COLO829 (cell line): ENCODE results near the gene PLXNA4.

ENCODE experiments used
- DNase-seq: peaks from one replicate; pipeline ENCODE4 v3.0.0; 2012; ENCODE audit warnings: low spot score

The PLXNA4 gene

GRCh38 chr7:132561763-132562162 is 14.5 kb downstream of the PLXNA4 start:
- DNase-seq = no peak

- no peak for DNase-seq
Measured at GRCh38 chr7:132560825-132561529, 15.3 kb downstream of the PLXNA4 start.

GRCh38 chr7:132560105-132560504 is 16.2 kb downstream of the PLXNA4 start:
- no peak for DNase-seq

DNA sequence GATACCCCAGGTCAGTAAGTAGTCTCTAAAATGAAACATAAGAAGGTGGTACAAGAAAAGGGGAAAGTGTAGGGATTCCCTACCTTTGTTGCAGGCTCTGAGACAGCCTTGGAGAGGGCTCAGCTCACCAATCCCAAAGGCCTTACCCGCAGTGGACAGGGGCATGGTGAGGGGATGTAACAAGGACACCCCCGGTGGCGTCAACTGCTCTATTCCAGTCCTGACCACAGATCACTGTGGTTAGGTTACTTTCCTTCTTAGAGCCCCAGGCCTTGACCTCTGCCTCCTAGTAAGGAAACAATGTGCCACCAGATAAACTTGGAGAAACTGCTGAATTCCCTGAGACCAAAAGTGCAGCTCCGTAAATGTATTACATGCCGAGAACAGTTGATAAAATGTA is 17.5 kb downstream of the PLXNA4 start:
- DNase-seq = no peak

DNA sequence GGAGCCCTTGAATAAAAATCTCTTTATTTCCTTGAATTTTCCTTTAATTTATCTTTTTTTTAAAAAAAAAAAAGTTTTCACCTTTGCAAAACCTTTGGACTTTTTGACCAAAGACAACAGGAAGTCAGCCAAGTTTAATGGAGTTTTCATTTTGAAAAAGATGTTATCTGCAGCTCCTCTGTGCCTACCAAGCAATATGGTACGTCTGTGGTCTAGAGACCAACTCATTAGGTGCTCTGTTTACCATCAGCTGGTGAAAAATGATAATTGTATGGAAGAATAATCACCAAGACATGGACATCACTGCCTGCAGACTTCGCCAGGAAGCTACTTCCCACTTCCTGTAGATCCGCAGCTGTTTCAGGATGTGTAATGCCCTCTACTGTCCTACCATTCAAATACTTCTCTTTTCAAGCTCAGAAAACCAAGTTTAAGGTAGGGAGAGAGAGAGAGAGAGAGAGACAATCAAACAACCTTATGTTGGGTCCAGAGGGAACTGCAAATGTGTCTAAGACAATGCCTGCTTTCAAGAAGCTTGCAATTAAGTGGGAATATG is 18.7 kb downstream of the PLXNA4 start:
- DNase-seq = no peak

DNA sequence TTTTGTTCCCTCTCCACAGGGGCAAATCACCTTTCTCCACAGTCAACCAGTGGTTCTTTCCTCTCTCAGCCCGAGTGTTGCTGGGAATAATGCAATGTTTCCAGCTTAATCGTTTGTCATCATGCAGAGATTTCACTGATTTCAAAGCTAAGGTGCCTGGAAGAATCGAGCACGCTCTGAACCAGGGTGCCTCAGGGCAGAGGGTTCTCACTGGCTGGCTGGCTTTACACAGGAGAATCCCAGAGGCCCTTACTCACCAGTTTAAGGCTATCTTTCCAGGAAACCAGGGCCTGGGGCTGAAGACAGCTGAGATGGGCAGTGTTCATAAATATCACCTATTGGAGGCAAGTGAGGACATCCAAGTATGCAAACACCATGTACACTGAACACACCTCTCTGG is 21.8 kb downstream of the PLXNA4 start:
- DNase-seq = no peak

GRCh38 chr7:132553031-132553430 is 23.2 kb downstream of the PLXNA4 start:
- DNase-seq = no peak

DNA sequence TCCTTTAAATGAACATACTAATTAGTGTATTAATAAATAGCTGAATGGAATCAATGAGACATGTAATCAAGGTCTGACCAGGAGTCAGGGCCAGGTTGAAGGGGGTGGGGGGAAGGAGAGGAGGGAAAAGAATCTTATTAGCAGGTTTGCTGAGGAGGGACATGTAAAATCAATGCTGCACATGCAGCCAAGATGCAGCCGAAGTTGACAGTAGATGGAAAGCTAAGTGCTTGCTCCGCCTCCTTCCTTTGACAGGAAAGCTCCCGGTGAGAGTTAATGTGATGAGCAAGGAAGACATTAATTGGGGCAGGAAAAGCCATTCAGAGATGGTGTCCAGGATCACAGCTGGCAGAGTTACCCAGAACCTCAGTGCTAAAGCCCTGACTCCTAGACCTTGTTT is 24.4 kb downstream of the PLXNA4 start:
- no peak for DNase-seq

DNA sequence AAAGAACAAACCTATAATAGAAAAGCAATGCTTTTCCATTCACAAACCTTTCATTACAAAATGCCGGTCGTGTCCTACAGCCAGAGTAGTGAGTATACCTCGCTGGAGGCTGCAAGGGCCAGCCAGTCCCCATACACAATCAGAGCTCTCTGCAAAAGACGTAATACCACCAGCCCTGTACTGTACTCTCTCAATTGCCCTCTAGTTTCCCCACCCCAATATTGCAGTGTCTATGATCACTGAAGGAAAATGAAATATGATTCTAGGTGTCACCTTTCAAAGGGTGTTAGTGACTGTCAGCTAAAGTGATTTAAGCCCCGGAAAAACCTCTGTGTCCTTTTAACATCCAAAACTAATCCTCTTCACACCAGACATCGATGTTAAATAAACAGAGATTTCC is 24.8 kb downstream of the PLXNA4 start:
- DNase-seq = no peak

- DNase-seq = no peak
Measured at GRCh38 chr7:132548489-132549078, 27.7 kb downstream of the PLXNA4 start.

DNA sequence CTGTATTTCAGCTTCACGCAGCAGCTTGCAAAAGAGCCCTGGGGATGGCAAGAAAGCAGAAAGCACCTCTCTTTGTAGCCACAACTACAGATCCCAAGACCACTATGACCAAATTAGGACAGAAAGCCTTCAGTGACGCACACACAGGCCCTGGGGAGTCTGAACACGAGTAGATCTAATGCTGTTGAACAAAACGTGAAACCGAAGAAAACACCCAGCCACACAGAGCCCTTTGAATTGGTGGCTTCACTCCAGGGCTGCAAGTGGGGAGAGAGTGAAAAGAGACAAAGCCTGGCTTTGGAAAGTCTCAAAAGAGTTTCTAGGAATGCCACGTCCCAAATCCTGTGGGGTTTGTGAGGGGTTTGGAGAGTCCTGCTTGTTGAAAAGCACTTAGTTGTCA is 28.4 kb downstream of the PLXNA4 start:
- DNase-seq = no peak

DNA sequence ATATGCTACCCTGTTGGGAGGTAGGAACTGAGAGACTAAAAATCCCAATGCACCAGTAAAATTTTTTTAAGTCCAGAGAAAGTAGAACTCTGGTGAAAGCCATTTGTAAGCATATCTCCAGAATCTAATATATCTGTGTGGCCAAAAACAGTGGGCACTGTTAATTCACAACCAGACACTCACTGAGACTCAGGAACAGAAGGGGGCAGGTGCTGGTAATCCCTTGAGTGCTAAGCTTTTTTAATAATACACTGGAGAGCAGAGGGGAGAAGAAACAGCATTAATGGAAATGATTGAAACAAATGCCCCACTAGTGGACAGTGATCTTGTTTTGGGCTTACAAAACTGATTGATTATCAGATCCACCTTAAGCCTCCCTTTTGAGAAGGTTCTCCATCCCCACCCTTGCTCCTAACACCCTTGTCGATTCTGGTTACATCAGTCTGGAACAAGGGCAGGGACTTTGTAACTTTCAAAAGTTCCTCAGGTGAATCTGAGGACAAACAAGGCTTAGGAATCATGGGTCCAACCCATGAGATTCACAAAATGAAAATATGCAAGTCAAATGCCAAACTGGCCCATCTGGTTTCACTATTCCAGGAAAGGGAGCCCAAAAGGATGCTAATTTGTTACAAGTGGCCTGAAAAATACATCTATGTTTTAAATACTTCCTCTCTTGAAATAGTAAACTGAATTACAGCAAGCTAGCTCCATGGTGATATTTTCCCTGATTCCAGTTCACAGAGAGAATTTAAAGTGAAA is 29.7 kb downstream of the PLXNA4 start:
- no peak for DNase-seq

- no peak for DNase-seq
Measured at GRCh38 chr7:132545756-132546155, 30.5 kb downstream of the PLXNA4 start.

DNA sequence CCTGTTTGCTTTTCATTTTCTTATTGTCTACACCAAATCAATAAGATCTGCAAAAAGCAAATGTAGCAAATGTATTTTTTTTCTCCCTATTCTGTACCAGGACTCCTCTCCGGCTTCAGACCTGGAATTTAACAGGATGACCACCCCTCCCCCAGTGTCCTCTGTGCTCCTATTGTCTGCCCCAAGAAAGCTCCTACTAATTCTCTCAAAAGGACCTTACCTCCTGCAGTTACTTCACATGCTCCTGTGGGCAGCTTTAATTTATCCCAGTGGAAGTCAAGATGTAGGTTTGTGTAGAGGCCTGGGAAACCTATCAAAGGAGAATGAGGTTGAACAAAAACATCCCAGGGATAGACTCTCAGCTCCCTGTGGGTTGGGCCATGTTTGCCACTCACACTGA is 31.3 kb downstream of the PLXNA4 start:
- no peak for DNase-seq

- DNase-seq = no peak
Measured at GRCh38 chr7:132544025-132544424, 32.2 kb downstream of the PLXNA4 start.

- no peak for DNase-seq
Measured at GRCh38 chr7:132542895-132543294, 33.4 kb downstream of the PLXNA4 start.

DNA sequence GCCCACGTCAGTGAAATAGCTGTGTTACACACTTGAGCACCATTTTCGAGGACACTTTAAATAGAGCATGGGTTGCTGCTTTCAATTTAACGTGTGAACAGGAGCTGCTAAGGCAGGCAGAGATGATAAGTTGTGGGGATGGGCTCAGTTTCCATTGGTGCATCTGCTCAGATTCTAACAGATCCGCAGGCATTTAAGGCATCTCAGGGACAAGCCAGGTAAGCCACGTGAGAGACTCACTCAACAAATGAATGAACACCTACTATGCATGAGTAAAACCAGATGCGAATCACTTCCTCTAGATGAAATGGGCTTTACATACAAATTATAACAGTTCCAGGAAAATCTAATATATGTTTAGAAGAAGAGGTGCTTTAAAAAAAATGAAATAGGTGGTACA is 34.6 kb downstream of the PLXNA4 start:
- DNase-seq = no peak

- no peak for DNase-seq
Measured at GRCh38 chr7:132537456-132538145, 38.7 kb downstream of the PLXNA4 start.

DNA sequence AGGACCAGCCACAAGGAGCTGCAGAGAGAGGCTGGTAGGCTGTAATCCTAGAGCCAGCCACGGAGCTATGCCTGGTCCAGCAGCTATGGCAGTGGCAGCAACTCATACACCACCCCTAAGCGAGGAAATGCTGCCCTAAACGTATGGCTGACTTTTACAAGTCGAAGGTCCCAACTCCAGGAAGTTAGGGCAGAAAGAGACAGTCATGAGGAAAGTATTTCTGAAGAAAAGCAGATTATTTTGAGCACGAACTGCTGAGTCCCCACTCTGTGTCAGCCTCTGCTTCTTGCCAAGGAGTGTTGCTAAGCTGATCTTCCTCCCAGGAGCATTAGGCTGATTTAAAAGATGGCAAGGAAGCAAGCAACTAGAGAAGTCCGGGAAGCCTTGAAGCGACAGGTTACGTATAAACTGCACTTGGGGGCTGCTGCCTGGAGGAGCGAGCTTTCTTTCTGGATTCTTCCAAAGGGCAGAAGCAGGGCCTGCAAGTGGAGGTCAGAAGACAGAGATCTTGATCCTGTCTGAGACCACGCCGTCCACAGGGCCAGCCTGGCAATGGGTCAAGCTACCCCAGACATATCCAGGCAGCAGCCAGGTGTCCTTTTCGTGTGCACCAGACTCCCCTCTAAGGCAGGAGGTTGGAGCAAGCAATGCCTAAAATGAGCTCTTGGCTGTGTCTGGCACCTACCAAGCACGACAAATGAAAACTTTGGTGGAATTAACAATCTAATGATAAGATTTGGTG is 39.4 kb downstream of the PLXNA4 start:
- DNase-seq = no peak

DNA sequence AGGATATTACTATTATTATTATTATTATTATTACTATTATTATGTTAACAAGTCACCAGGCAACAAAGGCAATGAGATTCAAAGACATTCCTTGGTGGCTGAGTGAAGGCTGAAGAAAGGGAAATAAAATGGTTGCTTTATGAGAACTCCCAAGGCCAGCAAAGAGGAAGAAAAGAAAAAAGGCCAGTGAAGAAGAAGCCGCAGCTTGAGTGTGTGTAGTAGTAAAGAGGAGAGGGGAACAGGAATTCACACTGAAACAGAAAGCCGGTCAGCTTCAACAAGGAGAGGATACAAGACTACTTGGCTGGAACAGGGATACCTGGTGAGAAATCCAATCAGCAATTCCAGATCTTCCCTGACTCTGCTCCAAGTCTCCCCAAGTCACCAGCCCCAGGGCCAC is 42.4 kb downstream of the PLXNA4 start:
- no peak for DNase-seq

GRCh38 chr7:132532281-132532680 is 44.0 kb downstream of the PLXNA4 start:
- no peak for DNase-seq

DNA sequence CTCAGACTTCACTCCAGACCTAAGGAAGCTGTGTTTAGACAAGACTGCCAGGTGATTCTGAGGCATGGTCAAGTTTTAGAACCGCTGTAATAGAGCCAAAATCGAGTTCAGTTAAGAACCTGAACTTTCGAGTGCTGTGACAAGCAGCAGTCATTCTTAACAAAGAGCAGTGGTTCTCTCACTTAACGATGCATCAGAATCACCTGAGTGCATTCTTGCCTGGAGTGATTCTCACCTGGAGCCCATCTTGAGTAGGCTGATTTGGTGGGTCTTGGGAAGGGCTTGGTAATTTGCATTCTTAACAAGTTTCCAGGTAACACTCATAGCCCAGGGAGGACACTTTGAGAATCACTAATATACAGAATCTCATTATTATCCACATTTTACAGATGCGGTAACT is 44.7 kb downstream of the PLXNA4 start:
- no peak for DNase-seq
